Endodermal cell (in vitro differentiated cells): ENCODE results near the gene MLLT6. TPM values are rescaled to one million over a fixed set of nuclear protein-coding genes. Genes with fewer than 3 reads are reported as not detected.
A peak's percentile ranks its signal among the peaks of the same experiment; 100 is the strongest.

Experiments
- DNase-seq: peaks from one replicate; pipeline ENCODE4 v3.0.0-alpha.2; 2017
- H3K27ac ChIP-seq: 2 replicates; pipeline ENCODE4 v1.5.1; 2013; ENCODE audit warnings: mild to moderate bottlenecking, low read depth, low read length, moderate library complexity
- H3K27me3 ChIP-seq: 2 replicates; pipeline ENCODE4 v1.6.1; 2013; ENCODE audit warnings: mild to moderate bottlenecking, low read length, moderate library complexity; ENCODE audit not compliant: insufficient read depth, control insufficient read depth, poor library complexity, severe bottlenecking
- H3K36me3 ChIP-seq: 2 replicates; pipeline ENCODE4 v1.7.0; 2013; ENCODE audit warnings: mild to moderate bottlenecking, low read length, moderate library complexity; ENCODE audit not compliant: control insufficient read depth, insufficient read depth
- H3K4me1 ChIP-seq: one replicate; pipeline ENCODE4 v1.7.0; 2013; ENCODE audit warnings: low read length; ENCODE audit not compliant: control insufficient read depth, insufficient read depth
- H3K4me3 ChIP-seq: 2 replicates; pipeline ENCODE4 v1.5.1; 2013; ENCODE audit warnings: mild to moderate bottlenecking, low read length, moderate library complexity
- H3K9ac ChIP-seq: 2 replicates; pipeline ENCODE4 v1.6.1; 2013; ENCODE audit warnings: mild to moderate bottlenecking, low read length, moderate library complexity; ENCODE audit not compliant: poor library complexity, severe bottlenecking; ENCODE audit errors: extremely low read depth
- H3K9me3 ChIP-seq: 2 replicates; pipeline ENCODE4 v1.6.1; 2013; ENCODE audit warnings: mild to moderate bottlenecking, low read length, moderate library complexity; ENCODE audit not compliant: control insufficient read depth
- H3K27ac Mint-ChIP-seq: 2 replicates; pipeline ENCODE4 v1.8.0; 2020; ENCODE audit warnings: mixed read lengths
- H3K27me3 Mint-ChIP-seq: 2 replicates; pipeline ENCODE4 v1.8.0; 2021; ENCODE audit warnings: mild to moderate bottlenecking, mixed read lengths; ENCODE audit not compliant: insufficient read depth
- H3K36me3 Mint-ChIP-seq: 2 replicates; pipeline ENCODE4 v1.8.0; 2020; ENCODE audit warnings: low read depth, mixed read lengths
- H3K4me1 Mint-ChIP-seq: 2 replicates; pipeline ENCODE4 v1.8.0; 2020; ENCODE audit warnings: mixed read lengths
- H3K4me3 Mint-ChIP-seq: 2 replicates; pipeline ENCODE4 v1.8.0; 2020; ENCODE audit warnings: mild to moderate bottlenecking, moderate library complexity, mixed read lengths
- H3K9me3 Mint-ChIP-seq: 2 replicates; pipeline ENCODE4 v1.8.0; 2020; ENCODE audit warnings: mild to moderate bottlenecking, mixed read lengths
- WGBS, 2 experiments: methylation state at CpG; one replicate each; pipeline versions ENCODE4 v1.1.5 to v1.1.7; 2013; ENCODE audit warnings: missing lambda C conversion rate in 2 of 2, mixed read lengths in 1 of 2; ENCODE audit not compliant: insufficient coverage in 1 of 2, insufficient read length in 1 of 2; 5-methylcytosine and 5-hydroxymethylcytosine counted together
- total RNA-seq, 2 donors: library from RNA; stranded (reverse); fragmentation: NEBNext Ultra II Directional in 1 of 2; extraction: Animal tissue kit (Norgen Biotek cat#: 25700) in 1 of 2; gene quantifications; 2 replicates in 1 of 2; 3 replicates in 1 of 2; pipeline ENCODE4 v1.2.1, GENCODE V29; 2021
- TF ChIP-seq, protein P1 (sequence below): fragments of 200-600 bp; sonication (generic); conservative IDR thresholded peaks from 2 replicates; pipeline ENCODE4 v1.5.0; 2021; ENCODE audit warnings: antibody characterized with exemption, mild to moderate bottlenecking

Gene MLLT6
- total RNA-seq, 2 donors from 2014 or later: 112 to 127 TPM

DNA sequence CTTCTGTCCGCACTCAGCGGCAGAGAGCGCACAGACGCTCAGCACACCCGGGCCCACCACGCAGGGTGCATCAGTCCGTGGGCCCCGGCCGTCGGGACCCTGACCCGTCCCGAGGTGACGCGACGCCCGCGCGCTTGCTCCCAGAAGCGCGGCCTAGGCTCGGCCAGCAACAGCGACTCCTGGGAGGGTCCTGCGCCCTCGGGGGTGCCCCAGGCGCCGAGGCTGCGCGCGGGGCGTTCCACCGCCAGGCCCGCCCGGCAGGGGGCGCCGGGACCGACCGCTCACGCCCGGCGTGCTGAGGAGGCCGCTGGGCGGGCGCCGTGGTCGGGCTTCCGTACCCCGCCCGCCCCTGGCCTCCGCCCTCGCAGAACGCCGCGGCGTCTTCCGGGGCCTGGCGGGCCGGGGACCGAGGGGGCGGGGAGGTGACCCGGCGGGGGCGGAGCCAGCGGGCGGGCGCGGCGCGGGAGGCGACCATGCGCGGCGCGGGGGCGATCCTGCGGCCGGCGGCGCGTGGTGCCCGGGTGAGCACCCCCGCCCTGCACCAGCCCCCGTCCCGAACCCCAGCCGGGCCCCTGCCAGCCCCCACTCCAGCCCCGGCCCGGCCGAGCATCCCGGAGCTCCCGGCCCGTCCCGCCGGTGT lies 24.9 kb downstream of the MLLT6 start, which contains the start of gene CISD3:
Gene CISD3, plus strand, starts transcription at position 456 of the 640 bp plus-strand sequence. Its CDS starts 18 bp downstream, at position 474.
- Mint-ChIP-seq H3K27ac (peak within 1 kb of the TSS; percentile 88), H3K27me3 (peaks cover 4% of the 10 kb centered on the region), H3K9me3 (no peaks in the 10 kb centered on the region), H3K4me3 (peak within 1 kb of the TSS; percentile 78), H3K36me3 (peaks cover 22% of the 10 kb centered on the region), H3K4me1 (peaks cover 11% of the 10 kb centered on the region)
- 1 to 3% methylated on average over 18 to 92 of the region's 92 CpGs for WGBS, 2 experiments
- Histone ChIP-seq H3K4me3 (peak within 1 kb of the TSS; percentile 88), H3K27ac (peak within 1 kb of the TSS; percentile 72), H3K36me3 (peaks cover 26% of the 10 kb centered on the region), H3K9ac (peak within 1 kb of the TSS; percentile 64), H3K27me3 (no peaks in the 10 kb centered on the region), H3K9me3 (no peaks in the 10 kb centered on the region), H3K4me1 (peaks cover 3% of the 10 kb centered on the region)
- peak; percentile 92 for DNase-seq
- TF ChIP-seq, protein P1, sequence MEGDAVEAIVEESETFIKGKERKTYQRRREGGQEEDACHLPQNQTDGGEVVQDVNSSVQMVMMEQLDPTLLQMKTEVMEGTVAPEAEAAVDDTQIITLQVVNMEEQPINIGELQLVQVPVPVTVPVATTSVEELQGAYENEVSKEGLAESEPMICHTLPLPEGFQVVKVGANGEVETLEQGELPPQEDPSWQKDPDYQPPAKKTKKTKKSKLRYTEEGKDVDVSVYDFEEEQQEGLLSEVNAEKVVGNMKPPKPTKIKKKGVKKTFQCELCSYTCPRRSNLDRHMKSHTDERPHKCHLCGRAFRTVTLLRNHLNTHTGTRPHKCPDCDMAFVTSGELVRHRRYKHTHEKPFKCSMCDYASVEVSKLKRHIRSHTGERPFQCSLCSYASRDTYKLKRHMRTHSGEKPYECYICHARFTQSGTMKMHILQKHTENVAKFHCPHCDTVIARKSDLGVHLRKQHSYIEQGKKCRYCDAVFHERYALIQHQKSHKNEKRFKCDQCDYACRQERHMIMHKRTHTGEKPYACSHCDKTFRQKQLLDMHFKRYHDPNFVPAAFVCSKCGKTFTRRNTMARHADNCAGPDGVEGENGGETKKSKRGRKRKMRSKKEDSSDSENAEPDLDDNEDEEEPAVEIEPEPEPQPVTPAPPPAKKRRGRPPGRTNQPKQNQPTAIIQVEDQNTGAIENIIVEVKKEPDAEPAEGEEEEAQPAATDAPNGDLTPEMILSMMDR: peak; percentile 79

DNA sequence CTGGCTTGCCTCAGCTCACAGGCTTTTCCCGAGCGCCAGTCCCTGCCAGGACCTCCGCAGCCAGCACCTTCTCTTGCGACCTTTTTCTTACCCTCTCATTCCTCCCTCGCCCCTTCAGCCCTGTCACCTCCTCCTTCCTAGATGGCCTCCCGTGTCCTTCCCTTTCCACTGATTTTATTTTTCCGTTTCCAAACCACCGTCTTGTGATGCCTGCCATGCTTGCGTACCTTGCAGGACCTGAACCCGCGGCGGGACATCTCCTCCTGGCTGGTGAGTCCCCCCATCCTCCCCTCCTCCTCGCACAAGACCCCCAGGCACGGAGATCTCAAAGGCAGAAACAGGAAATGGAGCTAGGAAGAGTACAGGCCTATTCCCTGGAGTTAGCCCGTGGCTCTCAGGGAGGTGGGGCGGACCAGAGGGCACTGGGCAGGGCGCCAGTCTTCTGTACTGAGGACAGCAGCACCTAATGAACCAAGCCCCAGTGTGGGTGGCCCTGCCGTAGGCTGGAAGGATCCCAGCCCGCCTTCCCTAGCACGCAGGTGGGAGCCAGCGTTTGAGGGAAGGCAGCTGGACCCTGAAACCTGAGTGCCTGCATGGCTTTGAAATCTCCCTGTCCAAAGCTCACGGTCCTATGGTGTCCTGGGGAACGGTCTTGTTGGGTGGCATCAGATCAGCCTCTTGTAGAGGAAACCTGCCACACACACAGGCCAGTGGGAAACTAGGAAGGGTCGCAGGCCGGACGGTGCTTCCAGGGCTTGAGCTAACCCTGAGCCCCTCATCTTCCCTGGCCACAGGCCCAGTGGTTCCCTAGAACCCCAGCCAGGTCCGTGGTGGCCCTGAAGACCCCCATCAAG lies 25.7 kb downstream of the MLLT6 start:
- peaks cover 24% of the 10 kb centered on the region for H3K36me3 Mint-ChIP-seq
- Histone ChIP-seq H3K27ac (peak overlapping the region; percentile 72), H3K9ac (peak overlapping the region; percentile 64), H3K36me3 (peaks cover 29% of the 10 kb centered on the region), H3K27me3 (no peaks in the 10 kb centered on the region), H3K9me3 (no peaks in the 10 kb centered on the region), H3K4me1 (peaks cover 3% of the 10 kb centered on the region), H3K4me3 (peak overlapping the region; percentile 88)
- peak overlapping the region; percentile 78 for H3K4me3 Mint-ChIP-seq
- peak; percentile 88 for DNase-seq
- H3K27ac Mint-ChIP-seq: peak overlapping the region; percentile 88
- 27 to 29% methylated on average over 20 to 27 of the region's 27 CpGs for WGBS, 2 experiments
- no peaks in the 10 kb centered on the region for H3K9me3 Mint-ChIP-seq
- TF ChIP-seq, protein P1: no peak
- H3K4me1 Mint-ChIP-seq: peaks cover 11% of the 10 kb centered on the region
- peaks cover 4% of the 10 kb centered on the region for H3K27me3 Mint-ChIP-seq

DNA sequence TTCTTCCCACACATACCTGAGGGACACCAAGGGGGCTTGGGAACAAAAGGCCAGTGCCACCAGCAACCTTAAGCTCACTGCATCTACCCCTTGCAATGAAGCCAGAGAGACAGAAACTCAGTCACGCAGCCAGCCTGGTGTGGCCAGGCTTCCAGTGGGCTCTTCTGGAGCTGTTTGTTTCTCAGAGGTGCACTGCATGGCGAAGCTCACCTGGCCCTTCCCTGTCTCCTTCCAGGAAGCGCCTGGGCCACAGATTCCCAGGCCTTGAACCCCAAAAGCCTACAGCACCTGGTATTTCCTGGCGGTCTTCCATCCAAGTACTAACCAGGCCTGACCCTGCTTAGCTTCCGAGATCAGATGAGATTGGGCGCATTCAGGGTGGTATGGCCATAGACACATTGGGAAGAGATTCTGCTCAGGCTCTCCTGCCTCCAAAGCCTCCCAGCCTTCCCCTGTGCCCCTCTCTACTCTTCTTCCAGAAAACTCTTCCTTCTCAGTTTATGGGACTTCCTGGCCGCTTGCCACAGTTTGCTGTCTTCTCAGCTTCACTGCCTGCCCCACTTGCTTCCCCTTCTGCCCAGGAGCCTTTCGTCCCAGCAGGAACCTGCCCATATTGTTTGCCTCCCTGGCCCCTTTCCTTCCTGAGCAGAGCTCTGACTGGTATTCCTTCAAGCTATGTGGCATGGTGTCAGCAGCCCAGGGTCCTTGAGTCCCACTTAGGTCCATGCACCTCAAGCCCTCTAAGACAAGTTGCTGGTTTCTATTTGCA lies 26.6 kb downstream of the MLLT6 start:
- Mint-ChIP-seq H3K27ac (peak overlapping the region; percentile 26), H3K27me3 (peaks cover 4% of the 10 kb centered on the region), H3K9me3 (no peaks in the 10 kb centered on the region), H3K4me3 (no peak overlapping the region), H3K36me3 (peaks cover 24% of the 10 kb centered on the region), H3K4me1 (peaks cover 11% of the 10 kb centered on the region)
- Histone ChIP-seq H3K4me3 (peak overlapping the region; percentile 88), H3K36me3 (peaks cover 36% of the 10 kb centered on the region), H3K4me1 (peaks cover 3% of the 10 kb centered on the region), H3K9me3 (no peaks in the 10 kb centered on the region), H3K27ac (no peak overlapping the region), H3K27me3 (no peaks in the 10 kb centered on the region), H3K9ac (no peak overlapping the region)
- no peak for DNase-seq
- TF ChIP-seq, protein P1: no peak
- 97 to 99% methylated on average over 7 to 8 of the region's 8 CpGs for WGBS, 2 experiments
